OCI-LY3 (cell line): Measurements from ENCODE around the gene ENOSF1.

Experiments used
- H2AFZ ChIP-seq: fragments of 200-600, 300-600 bp; shearing (Covaris generic); 2 replicates; pipeline ENCODE4 v1.6.0; 2014; ENCODE audit warnings: antibody characterized with exemption, low read depth, low read length
- H3K27ac ChIP-seq: fragments of 200-600, 300-600 bp; sonication (generic); 2 replicates; pipeline ENCODE4 v1.5.1; 2014; ENCODE audit warnings: mild to moderate bottlenecking, low read length, moderate library complexity, mixed read lengths
- H3K27me3 ChIP-seq: fragments of 200-600, 300-600 bp; sonication (generic); 2 replicates; pipeline ENCODE4 v1.6.1; 2014; ENCODE audit warnings: low read depth, low read length, mixed read lengths
- H3K36me3 ChIP-seq: fragments of 200-600, 300-600 bp; sonication (generic); replicated peaks from 2 replicates; pipeline ENCODE3; 2014; ENCODE audit warnings: low read depth, low read length, mixed read lengths
- H3K4me1 ChIP-seq: fragments of 300-600, 200-600 bp; sonication (generic); 2 replicates; pipeline ENCODE4 v1.6.1; 2014; ENCODE audit warnings: low read length, mixed read lengths
- H3K4me2 ChIP-seq: fragments of 200-600, 300-600 bp; sonication (generic); 2 replicates; pipeline ENCODE4 v1.6.1; 2014; ENCODE audit warnings: low read length, mixed read lengths
- H3K4me3 ChIP-seq: fragments of 300-600, 200-600 bp; sonication (generic); 2 replicates; pipeline ENCODE4 v1.5.1; 2014; ENCODE audit warnings: antibody characterized with exemption, mild to moderate bottlenecking, low read length, moderate library complexity
- H3K79me2 ChIP-seq: fragments of 300-600, 200-600 bp; shearing (Covaris generic); 2 replicates; pipeline ENCODE4 v1.6.1; 2014; ENCODE audit warnings: mild to moderate bottlenecking, low read length, mixed read lengths
- H3K9ac ChIP-seq: fragments of 300-600, 200-600 bp; shearing (Covaris generic); 2 replicates; pipeline ENCODE4 v1.6.0; 2014; ENCODE audit warnings: mild to moderate bottlenecking, low read length, moderate library complexity
- H3K9me3 ChIP-seq: fragments of 200-600, 300-600 bp; shearing (Covaris generic); 2 replicates; pipeline ENCODE4 v1.6.1; 2014; ENCODE audit warnings: low read length, mixed read lengths; ENCODE audit not compliant: insufficient read depth
- H4K20me1 ChIP-seq: fragments of 200-600, 300-600 bp; sonication (generic); 2 replicates; pipeline ENCODE4 v1.6.1; 2016; ENCODE audit warnings: low read length, mixed read lengths; ENCODE audit not compliant: insufficient read depth
- CTCF ChIP-seq: fragments of 200-600, 300-600 bp; sonication (generic); IDR thresholded peaks from 2 replicates; pipeline ENCODE4 v1.5.1; 2014; ENCODE audit warnings: antibody characterized with exemption, low read length, low read depth
- EZH2phosphoT487 ChIP-seq: fragments of 200-600 bp; shearing (Covaris generic); IDR thresholded peaks from 2 replicates; pipeline ENCODE4 v1.6.1; 2018; ENCODE audit warnings: antibody characterized with exemption, mixed run types, low read depth

ENOSF1 gene

GRCh38 chr18:649341-649740 lies 63.1 kb downstream of the ENOSF1 start:
- Histone ChIP-seq H3K36me3 (no peaks in the 10 kb centered on the region), H3K9ac (no peak overlapping the region), H3K4me2 (no peak overlapping the region), H2AFZ (no peak overlapping the region), H3K4me1 (peaks cover 14% of the 10 kb centered on the region), H4K20me1 (no peaks in the 10 kb centered on the region), H3K27me3 (peaks cover 22% of the 10 kb centered on the region), H3K4me3 (no peak overlapping the region), H3K27ac (no peak overlapping the region), H3K79me2 (no peaks in the 10 kb centered on the region), H3K9me3 (no peaks in the 10 kb centered on the region)
- TF ChIP-seq CTCF (no peak), EZH2phosphoT487 (no peak)

- no peak overlapping the region for H3K27ac ChIP-seq
- peaks cover 22% of the 10 kb centered on the region for H3K4me1 ChIP-seq
- no peaks in the 10 kb centered on the region for H4K20me1 ChIP-seq
- peaks cover 37% of the 10 kb centered on the region for H3K27me3 ChIP-seq
- no peaks in the 10 kb centered on the region for H3K79me2 ChIP-seq
- no peak overlapping the region for H3K4me3 ChIP-seq
- H3K9me3 ChIP-seq, result no peaks in the 10 kb centered on the region
- TF ChIP-seq EZH2phosphoT487, result no peak
- TF ChIP-seq CTCF, result no peak
- no peak overlapping the region for H3K4me2 ChIP-seq
- no peak overlapping the region for H2AFZ ChIP-seq
- no peaks in the 10 kb centered on the region for H3K36me3 ChIP-seq
- H3K9ac ChIP-seq, result no peak overlapping the region
Measured at GRCh38 chr18:647304-647703, 65.1 kb downstream of the ENOSF1 start.

- Histone ChIP-seq H3K9me3 (no peaks in the 10 kb centered on the region), H4K20me1 (no peaks in the 10 kb centered on the region), H3K79me2 (no peaks in the 10 kb centered on the region), H2AFZ (no peak overlapping the region), H3K27me3 (peaks cover 33% of the 10 kb centered on the region), H3K4me2 (no peak overlapping the region), H3K27ac (no peak overlapping the region), H3K4me1 (peaks cover 18% of the 10 kb centered on the region), H3K4me3 (no peak overlapping the region), H3K9ac (no peak overlapping the region), H3K36me3 (no peaks in the 10 kb centered on the region)
- TF ChIP-seq EZH2phosphoT487 (no peak), CTCF (no peak)
Measured at GRCh38 chr18:644395-645004, 67.9 kb downstream of the ENOSF1 start.

- H3K27ac ChIP-seq, result no peak overlapping the region
- no peaks in the 10 kb centered on the region for H3K79me2 ChIP-seq
Measured at GRCh38 chr18:641224-641623, 71.2 kb downstream of the ENOSF1 start.

More at GRCh38 chr18:641224-641623, 71.2 kb downstream of the ENOSF1 start:
- Histone ChIP-seq H3K27me3 (peaks cover 24% of the 10 kb centered on the region), H3K9ac (no peak overlapping the region), H3K36me3 (no peaks in the 10 kb centered on the region), H4K20me1 (no peaks in the 10 kb centered on the region), H3K4me3 (no peak overlapping the region), H3K9me3 (no peaks in the 10 kb centered on the region), H3K4me1 (peaks cover 18% of the 10 kb centered on the region), H3K4me2 (no peak overlapping the region), H2AFZ (no peak overlapping the region)
- TF ChIP-seq EZH2phosphoT487 (no peak), CTCF (no peak)
